Glutamatergic neuron (in vitro differentiated cells): ENCODE data around the gene C1QA. TPM values are rescaled to one million over a fixed set of nuclear protein-coding genes. Genes with fewer than 3 reads are reported as not detected.
A peak's percentile ranks its signal among the peaks of the same experiment; 100 is the strongest.

Experiments
- DNase-seq: peaks from one replicate; pipeline ENCODE4 v3.0.0; 2022
- H3K27ac Mint-ChIP-seq: one replicate; pipeline ENCODE4 v1.8.0; 2020; ENCODE audit warnings: mild to moderate bottlenecking, mixed read lengths, inconsistent platforms; ENCODE audit not compliant: unreplicated experiment
- H3K27me3 Mint-ChIP-seq: one replicate; pipeline ENCODE4 v1.8.0; 2020; ENCODE audit warnings: mild to moderate bottlenecking, moderate library complexity, mixed read lengths, inconsistent platforms; ENCODE audit not compliant: unreplicated experiment
- H3K36me3 Mint-ChIP-seq: one replicate; pipeline ENCODE4 v1.8.0; 2020; ENCODE audit warnings: mild to moderate bottlenecking, mixed read lengths, inconsistent platforms; ENCODE audit not compliant: unreplicated experiment
- H3K4me1 Mint-ChIP-seq: one replicate; pipeline ENCODE4 v1.8.0; 2020; ENCODE audit warnings: mild to moderate bottlenecking, low read depth, mixed read lengths, inconsistent platforms; ENCODE audit not compliant: unreplicated experiment
- H3K4me3 Mint-ChIP-seq: one replicate; pipeline ENCODE4 v1.8.0; 2020; ENCODE audit warnings: mild to moderate bottlenecking, mixed read lengths, inconsistent platforms; ENCODE audit not compliant: unreplicated experiment
- H3K9me3 Mint-ChIP-seq: one replicate; pipeline ENCODE4 v1.8.0; 2020; ENCODE audit warnings: mild to moderate bottlenecking, moderate library complexity, mixed read lengths, inconsistent platforms; ENCODE audit not compliant: unreplicated experiment
- CTCF ChIP-seq: fragments of 200-600 bp; sonication (generic); IDR thresholded peaks from one replicate; pipeline ENCODE4 v1.5.0; 2021; ENCODE audit not compliant: partially characterized antibody, unreplicated experiment
- total RNA-seq: library from RNA; stranded (reverse); fragmentation: NEBNext Ultra II Directional; extraction: Animal tissue kit (Norgen Biotek cat#: 25700); gene quantifications from one replicate; pipeline ENCODE4 v1.2.1, GENCODE V29; 2021; ENCODE audit not compliant: unreplicated experiment

The C1QA gene
- total RNA-seq, 1 donor from 2014 or later, result not detected

- Mint-ChIP-seq H3K9me3 (peaks cover 22% of the 10 kb centered on the region), H3K27ac (peak overlapping the region; percentile 99), H3K4me1 (peaks cover 35% of the 10 kb centered on the region), H3K4me3 (no peak overlapping the region), H3K36me3 (no peaks in the 10 kb centered on the region), H3K27me3 (peaks cover 14% of the 10 kb centered on the region)
- DNase-seq, result no peak
- TF ChIP-seq CTCF, result no peak
Observed at GRCh38 chr1:22611530-22611947, 24.9 kb upstream of the C1QA start.

- Mint-ChIP-seq H3K9me3 (peaks cover 23% of the 10 kb centered on the region), H3K27me3 (peaks cover 19% of the 10 kb centered on the region), H3K27ac (peak overlapping the region; percentile 99), H3K4me3 (peak overlapping the region; percentile 71), H3K36me3 (no peaks in the 10 kb centered on the region), H3K4me1 (peaks cover 41% of the 10 kb centered on the region)
- DNase-seq, result peak; percentile 76
- no peak for TF ChIP-seq CTCF
Observed at GRCh38 chr1:22612671-22613571, 23.5 kb upstream of the C1QA start.

- peaks cover 38% of the 10 kb centered on the region for H3K4me1 Mint-ChIP-seq
- peaks cover 21% of the 10 kb centered on the region for H3K9me3 Mint-ChIP-seq
- H3K27ac Mint-ChIP-seq, result peak overlapping the region; percentile 99
- TF ChIP-seq CTCF, result no peak
- DNase-seq, result no peak
- no peaks in the 10 kb centered on the region for H3K36me3 Mint-ChIP-seq
- H3K27me3 Mint-ChIP-seq, result peaks cover 19% of the 10 kb centered on the region
- peak overlapping the region; percentile 71 for H3K4me3 Mint-ChIP-seq
Observed at GRCh38 chr1:22613572-22613918, 22.9 kb upstream of the C1QA start.

GRCh38 chr1:22613951-22614350, 22.5 kb upstream of the C1QA start:
- H3K27me3 Mint-ChIP-seq, result peaks cover 19% of the 10 kb centered on the region
- H3K9me3 Mint-ChIP-seq, result peaks cover 21% of the 10 kb centered on the region
- H3K4me3 Mint-ChIP-seq, result peak overlapping the region; percentile 71
- peak overlapping the region; percentile 99 for H3K27ac Mint-ChIP-seq
- no peak for TF ChIP-seq CTCF
- H3K36me3 Mint-ChIP-seq, result no peaks in the 10 kb centered on the region
- H3K4me1 Mint-ChIP-seq, result peaks cover 36% of the 10 kb centered on the region
- peak; percentile 66 for DNase-seq

DNA sequence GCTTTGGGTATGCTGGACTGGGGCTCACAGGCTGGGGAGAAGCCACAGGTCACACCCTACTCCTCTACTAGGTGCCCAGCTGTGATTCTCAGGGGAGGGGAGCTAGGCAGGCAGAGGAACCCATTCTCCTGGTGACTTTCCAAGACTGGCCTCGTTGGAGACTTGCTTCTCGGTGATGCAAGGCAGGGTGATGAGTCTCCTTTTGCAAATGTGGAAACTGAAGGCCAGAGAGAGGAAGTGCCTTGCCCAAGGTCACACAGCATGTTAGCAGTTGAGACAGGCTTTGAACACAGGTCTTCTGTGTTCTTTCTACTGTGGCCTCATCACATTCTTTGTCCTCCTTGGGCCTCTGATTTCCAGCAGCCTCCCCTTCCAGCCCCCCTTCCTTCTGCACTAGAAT, 20.5 kb upstream of the C1QA start:
- no peak for DNase-seq
- Mint-ChIP-seq H3K36me3 (no peaks in the 10 kb centered on the region), H3K27me3 (peaks cover 19% of the 10 kb centered on the region), H3K27ac (no peak overlapping the region), H3K9me3 (peaks cover 21% of the 10 kb centered on the region), H3K4me3 (no peak overlapping the region), H3K4me1 (peaks cover 41% of the 10 kb centered on the region)
- TF ChIP-seq CTCF, result no peak
